Prostate gland (tissue), 2 donors: Measurements from ENCODE around the gene UBALD2. TPM values are rescaled to one million over a fixed set of nuclear protein-coding genes. Genes with fewer than 3 reads are reported as not detected.
"Not testable (repeated sequence)": the region's sequence is repeated elsewhere in the genome, so short reads cannot be mapped to it uniquely, and the experiment has no call there.

Experiments used
- DNase-seq: peaks from one replicate; pipeline ENCODE4 v3.0.0-alpha.2; 2019; ENCODE audit warnings: low spot score
- H3K27ac ChIP-seq, 2 donors: fragments of 200-600 bp; sonication (generic); 2 replicates each; pipeline ENCODE4 v1.5.1; 2017 to 2019
- H3K27me3 ChIP-seq: fragments of 200-600 bp; sonication (generic); replicated peaks from 2 replicates; pipeline ENCODE4 v1.5.1; 2019; ENCODE audit not compliant: insufficient read depth
- H3K36me3 ChIP-seq, 2 donors: fragments of 200-600 bp; sonication (generic); 1 replicate in 1 of 2; 2 replicates in 1 of 2; pipeline versions ENCODE4 v1.5.1 to v1.8.1; 2017 to 2019
- H3K4me1 ChIP-seq: fragments of 200-600 bp; sonication (generic); replicated peaks from 2 replicates; pipeline ENCODE4 v1.5.1; 2019
- H3K4me3 ChIP-seq, 2 donors: fragments of 200-600 bp; sonication (generic); 2 replicates each; pipeline ENCODE4 v1.5.1; 2017 to 2019
- H3K9me3 ChIP-seq: fragments of 200-600 bp; sonication (generic); 2 replicates; pipeline ENCODE4 v1.5.1; 2017
- POLR2A ChIP-seq: fragments of 450-650 bp; IDR thresholded peaks from one replicate; pipeline ENCODE4 v1.6.1; 2016; ENCODE audit warnings: antibody characterized with exemption, mild to moderate bottlenecking
- POLR2AphosphoS5 ChIP-seq: sonication (generic); formaldehyde crosslinking; IDR thresholded peaks from one replicate; pipeline ENCODE4 v1.6.1; 2017; ENCODE audit warnings: antibody characterized with exemption
- WGBS: methylation state at CpG from one replicate; pipeline ENCODE4 v1.1.5; 2018; 5-methylcytosine and 5-hydroxymethylcytosine counted together
- intact Hi-C: fragments of 100-400 bp; cut with DNase I; formaldehyde crosslinking; loops from one replicate; pipeline ENCODE4 v1.14.2; 2022
- total RNA-seq, 2 donors: library from RNA; depleted of rRNA; stranded (reverse); fragments of >200 nt; gene quantifications; one replicate each; pipeline ENCODE4 v1.1.0, GENCODE V29; 2016
- TF ChIP-seq, protein P1 (sequence below), 4 experiments: fragments of 200-600 bp in 2 of 4; fragments of 450-650 bp in 2 of 4; sonication (generic) in 2 of 4; IDR thresholded peaks; 1 replicate in 3 of 4; 2 replicates in 1 of 4; pipeline ENCODE4 v1.5.1; 2016 to 2019; ENCODE audit warnings: antibody characterized with exemption in 4 of 4, mild to moderate bottlenecking in 2 of 4, moderate library complexity in 2 of 4

The UBALD2 gene
- total RNA-seq = 10 to 100 TPM; 19.4 to 19.7 TPM

GRCh38 chr17:76264755-76265623 is at the start of gene UBALD2:
TSS of gene UBALD2 (plus strand) at chr17:76265348. CDS start at chr17:76265506, 158 bp downstream.
- H3K4me1 ChIP-seq = peaks cover 30% of the 10 kb centered on the region

GRCh38 chr17:76217081-76217480 is 48.1 kb upstream of the UBALD2 start:
- WGBS = 97% methylated on average over 3 of the region's 3 CpGs
- no peak overlapping the region for H3K27ac ChIP-seq
- no peaks in the 10 kb centered on the region for H3K9me3 ChIP-seq
- TF ChIP-seq, protein P1, sequence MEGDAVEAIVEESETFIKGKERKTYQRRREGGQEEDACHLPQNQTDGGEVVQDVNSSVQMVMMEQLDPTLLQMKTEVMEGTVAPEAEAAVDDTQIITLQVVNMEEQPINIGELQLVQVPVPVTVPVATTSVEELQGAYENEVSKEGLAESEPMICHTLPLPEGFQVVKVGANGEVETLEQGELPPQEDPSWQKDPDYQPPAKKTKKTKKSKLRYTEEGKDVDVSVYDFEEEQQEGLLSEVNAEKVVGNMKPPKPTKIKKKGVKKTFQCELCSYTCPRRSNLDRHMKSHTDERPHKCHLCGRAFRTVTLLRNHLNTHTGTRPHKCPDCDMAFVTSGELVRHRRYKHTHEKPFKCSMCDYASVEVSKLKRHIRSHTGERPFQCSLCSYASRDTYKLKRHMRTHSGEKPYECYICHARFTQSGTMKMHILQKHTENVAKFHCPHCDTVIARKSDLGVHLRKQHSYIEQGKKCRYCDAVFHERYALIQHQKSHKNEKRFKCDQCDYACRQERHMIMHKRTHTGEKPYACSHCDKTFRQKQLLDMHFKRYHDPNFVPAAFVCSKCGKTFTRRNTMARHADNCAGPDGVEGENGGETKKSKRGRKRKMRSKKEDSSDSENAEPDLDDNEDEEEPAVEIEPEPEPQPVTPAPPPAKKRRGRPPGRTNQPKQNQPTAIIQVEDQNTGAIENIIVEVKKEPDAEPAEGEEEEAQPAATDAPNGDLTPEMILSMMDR (IDR thresholded peaks at IDR 0.05) = no peak
- no peak for TF ChIP-seq POLR2A
- no peaks in the 10 kb centered on the region for H3K27me3 ChIP-seq
- no peak for DNase-seq
- no peaks in the 10 kb centered on the region for H3K36me3 ChIP-seq
- no peaks in the 10 kb centered on the region for H3K4me1 ChIP-seq
- intact Hi-C loops = no loop called here
- H3K4me3 ChIP-seq = no peak overlapping the region

More at GRCh38 chr17:76264755-76265623, at the start of gene UBALD2:
- DNase-seq = peak; percentile 100
- Histone ChIP-seq H3K27me3 (no peaks in the 10 kb centered on the region), H3K4me3 (peak within 1 kb of the TSS; percentile 97 to 100), H3K27ac (peak within 1 kb of the TSS; percentile 93 to 95), H3K36me3 (no peaks in the 10 kb centered on the region), H3K9me3 (no peaks in the 10 kb centered on the region)
- intact Hi-C loops = no loop called here
- WGBS = under 1% methylated on average over 76 of the region's 94 CpGs
- TF ChIP-seq POLR2AphosphoS5 (peak; percentile 97), POLR2A (peak; percentile 95)
- TF ChIP-seq, protein P1 (IDR thresholded peaks at IDR 0.05) = peak in 1 of 4 experiments; percentile 24

- DNase-seq = no peak
- 95% methylated on average over 7 of the region's 7 CpGs for WGBS
These were observed 45.3 kb upstream of the UBALD2 start for GRCh38 chr17:76219670-76220383.

DNA sequence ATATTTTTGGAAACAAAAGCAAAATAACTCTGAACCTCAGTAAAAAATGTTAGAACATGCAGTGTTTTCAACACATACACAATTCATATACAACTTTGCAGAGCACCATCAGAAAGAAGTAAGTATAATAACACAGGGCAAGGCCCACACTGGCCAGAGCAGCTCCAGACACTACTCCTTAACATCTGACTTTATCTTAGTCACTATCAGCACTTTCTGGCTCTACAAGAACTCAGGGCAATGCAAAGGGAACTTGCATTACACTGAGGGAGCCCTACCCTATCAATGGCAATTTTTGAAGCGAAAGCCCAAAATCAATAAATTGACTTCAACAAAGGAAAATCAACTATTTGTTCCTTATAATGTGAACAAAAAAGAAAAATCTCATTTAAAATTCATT is 41.3 kb upstream of the UBALD2 start:
- 100% methylated on average over 1 of the region's 1 CpG for WGBS
- intact Hi-C loops = no loop called here
- no peaks in the 10 kb centered on the region for H3K9me3 ChIP-seq
- H3K4me3 ChIP-seq = no peak overlapping the region
- no peaks in the 10 kb centered on the region for H3K27me3 ChIP-seq
- no peaks in the 10 kb centered on the region for H3K4me1 ChIP-seq
- DNase-seq = no peak
- no peak for TF ChIP-seq POLR2A
- TF ChIP-seq, protein P1 (IDR thresholded peaks at IDR 0.05) = no peak
- H3K36me3 ChIP-seq = no peaks in the 10 kb centered on the region
- no peak overlapping the region for H3K27ac ChIP-seq

More at GRCh38 chr17:76219670-76220383, 45.3 kb upstream of the UBALD2 start:
- Histone ChIP-seq H3K4me3 (no peak overlapping the region), H3K4me1 (no peaks in the 10 kb centered on the region), H3K36me3 (no peaks in the 10 kb centered on the region), H3K27me3 (no peaks in the 10 kb centered on the region), H3K27ac (no peak overlapping the region), H3K9me3 (no peaks in the 10 kb centered on the region)
- TF ChIP-seq POLR2AphosphoS5 (no peak), POLR2A (no peak)
- TF ChIP-seq, protein P1 (IDR thresholded peaks at IDR 0.05) = no peak
- intact Hi-C loops = no loop called here

GRCh38 chr17:76225373-76226086 is 39.6 kb upstream of the UBALD2 start:
- H3K4me3 ChIP-seq, H3K27me3 ChIP-seq, H3K36me3 ChIP-seq, DNase-seq, intact Hi-C loops, H3K27ac ChIP-seq, H3K4me1 ChIP-seq, H3K9me3 ChIP-seq: not testable (repeated sequence)
- 69% methylated on average over 7 of the region's 7 CpGs for WGBS

- WGBS = 89% methylated on average over 19 of the region's 19 CpGs
- H3K9me3 ChIP-seq, H3K27ac ChIP-seq, H3K27me3 ChIP-seq, H3K36me3 ChIP-seq, intact Hi-C loops, DNase-seq, H3K4me1 ChIP-seq, H3K4me3 ChIP-seq: not testable (repeated sequence)
These were observed 38.4 kb upstream of the UBALD2 start for GRCh38 chr17:76226749-76227148.
